Measurements from ENCODE around the gene SFXN1. TPM values are rescaled to one million over a fixed set of nuclear protein-coding genes. Genes with fewer than 3 reads are reported as not detected.

SFXN1 gene
- total RNA-seq, 1 donor from 2014 or later = 89.4 TPM

DNA sequence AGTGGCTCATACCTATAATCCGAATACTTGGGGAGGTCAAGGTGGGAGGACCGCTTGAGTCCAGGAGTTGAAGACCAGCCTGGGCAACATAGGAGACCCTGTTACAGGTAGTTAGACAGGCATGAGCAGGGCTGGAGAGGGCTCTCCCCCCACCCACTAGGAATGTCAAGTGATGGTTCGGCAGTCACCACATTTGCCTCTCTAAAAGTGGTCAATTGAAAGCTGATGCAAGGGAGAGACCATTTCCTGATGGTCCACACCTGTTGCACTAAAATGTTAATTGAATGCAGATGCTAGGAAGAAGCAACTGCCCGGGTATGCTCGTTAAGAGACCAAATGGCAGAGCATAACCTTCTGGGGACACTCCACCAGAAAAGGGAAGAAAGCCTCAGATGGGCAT is 82.7 kb downstream of the SFXN1 start:
- H3K27me3 ChIP-seq (ENCODE audit: insufficient read depth, low read length) = peaks cover 3% of the 10 kb centered on the region
- no peaks in the 10 kb centered on the region for H3K27me3 Mint-ChIP-seq (ENCODE audit: low read depth, unreplicated experiment)
- DNase-seq (ENCODE audit: low read depth) (no peak), FAIRE-seq (no peak)
- H4K20me1 ChIP-seq (ENCODE audit: insufficient read depth, low read length) = no peaks in the 10 kb centered on the region
- no peaks in the 10 kb centered on the region for H3K4me1 ChIP-seq (ENCODE audit: insufficient read depth, low read length)
- no peak overlapping the region for H3K4me2 ChIP-seq (ENCODE audit: low read length)
- peaks cover 5% of the 10 kb centered on the region for H3K4me1 Mint-ChIP-seq (ENCODE audit: low read depth, unreplicated experiment)
- no peaks in the 10 kb centered on the region for H3K9me3 Mint-ChIP-seq (ENCODE audit: unreplicated experiment)
- no peaks in the 10 kb centered on the region for H3K9me3 ChIP-seq (ENCODE audit: insufficient read depth, low read depth, low read length)
- TF ChIP-seq, protein P1, sequence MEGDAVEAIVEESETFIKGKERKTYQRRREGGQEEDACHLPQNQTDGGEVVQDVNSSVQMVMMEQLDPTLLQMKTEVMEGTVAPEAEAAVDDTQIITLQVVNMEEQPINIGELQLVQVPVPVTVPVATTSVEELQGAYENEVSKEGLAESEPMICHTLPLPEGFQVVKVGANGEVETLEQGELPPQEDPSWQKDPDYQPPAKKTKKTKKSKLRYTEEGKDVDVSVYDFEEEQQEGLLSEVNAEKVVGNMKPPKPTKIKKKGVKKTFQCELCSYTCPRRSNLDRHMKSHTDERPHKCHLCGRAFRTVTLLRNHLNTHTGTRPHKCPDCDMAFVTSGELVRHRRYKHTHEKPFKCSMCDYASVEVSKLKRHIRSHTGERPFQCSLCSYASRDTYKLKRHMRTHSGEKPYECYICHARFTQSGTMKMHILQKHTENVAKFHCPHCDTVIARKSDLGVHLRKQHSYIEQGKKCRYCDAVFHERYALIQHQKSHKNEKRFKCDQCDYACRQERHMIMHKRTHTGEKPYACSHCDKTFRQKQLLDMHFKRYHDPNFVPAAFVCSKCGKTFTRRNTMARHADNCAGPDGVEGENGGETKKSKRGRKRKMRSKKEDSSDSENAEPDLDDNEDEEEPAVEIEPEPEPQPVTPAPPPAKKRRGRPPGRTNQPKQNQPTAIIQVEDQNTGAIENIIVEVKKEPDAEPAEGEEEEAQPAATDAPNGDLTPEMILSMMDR (IDR thresholded peaks at IDR 0.05; ENCODE audit: insufficient read depth, low read depth, low read length) = no peak
- TF ChIP-seq EZH2 (IDR thresholded peaks at IDR 0.05; ENCODE audit: insufficient read depth, low read length) = no peak
- no peak overlapping the region for H3K9ac ChIP-seq (ENCODE audit: low read length)
- H2AFZ ChIP-seq (ENCODE audit: low read depth, low read length) = no peak overlapping the region
- H3K36me3 ChIP-seq (ENCODE audit: insufficient read depth, low read length) = no peaks in the 10 kb centered on the region
- H3K4me3 ChIP-seq (ENCODE audit: insufficient read depth, low read depth, low read length) = no peak overlapping the region
- H3K4me3 Mint-ChIP-seq (ENCODE audit: unreplicated experiment) = no peak overlapping the region
- H3K36me3 Mint-ChIP-seq (ENCODE audit: low read depth, unreplicated experiment) = no peaks in the 10 kb centered on the region
- H3K27ac ChIP-seq (ENCODE audit: low read depth, low read length) = no peak overlapping the region
- no peaks in the 10 kb centered on the region for H3K79me2 ChIP-seq (ENCODE audit: insufficient read depth, low read length)
- H3K27ac Mint-ChIP-seq (ENCODE audit: unreplicated experiment) = no peak overlapping the region

DNA sequence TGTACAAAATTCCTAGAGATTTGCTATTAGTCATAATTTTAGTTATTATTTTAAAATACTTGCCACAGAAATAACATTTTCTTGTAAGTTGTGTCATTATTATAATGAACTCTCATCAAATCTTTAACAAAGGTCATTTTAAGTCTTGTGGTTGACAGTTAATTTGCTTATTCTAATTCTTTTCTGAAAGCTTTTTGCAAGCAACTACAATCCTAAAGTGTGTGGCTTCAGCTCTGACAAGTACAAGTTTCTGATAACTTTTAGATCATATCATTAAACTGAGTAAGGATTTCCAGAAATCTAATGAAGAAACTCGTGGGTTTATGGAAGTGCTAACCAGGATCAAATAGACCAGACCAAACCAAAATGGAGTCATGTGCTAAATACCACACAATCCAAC is 86.4 kb downstream of the SFXN1 start:
- Mint-ChIP-seq H3K9me3 (ENCODE audit: unreplicated experiment) (no peaks in the 10 kb centered on the region), H3K4me1 (ENCODE audit: low read depth, unreplicated experiment) (no peaks in the 10 kb centered on the region), H3K36me3 (ENCODE audit: low read depth, unreplicated experiment) (no peaks in the 10 kb centered on the region), H3K27ac (ENCODE audit: unreplicated experiment) (no peak overlapping the region), H3K4me3 (ENCODE audit: unreplicated experiment) (no peak overlapping the region), H3K27me3 (ENCODE audit: low read depth, unreplicated experiment) (no peaks in the 10 kb centered on the region)
- H3K4me1 ChIP-seq (ENCODE audit: insufficient read depth, low read length) = no peaks in the 10 kb centered on the region
- FAIRE-seq = no peak
- no peak overlapping the region for H2AFZ ChIP-seq (ENCODE audit: low read depth, low read length)
- H3K27me3 ChIP-seq (ENCODE audit: insufficient read depth, low read length) = peaks cover 4% of the 10 kb centered on the region
- H3K36me3 ChIP-seq (ENCODE audit: insufficient read depth, low read length) = no peaks in the 10 kb centered on the region
- TF ChIP-seq, protein P1 (IDR thresholded peaks at IDR 0.05; ENCODE audit: insufficient read depth, low read depth, low read length) = no peak
- no peak for TF ChIP-seq EZH2 (IDR thresholded peaks at IDR 0.05; ENCODE audit: insufficient read depth, low read length)
- no peaks in the 10 kb centered on the region for H4K20me1 ChIP-seq (ENCODE audit: insufficient read depth, low read length)
- H3K27ac ChIP-seq (ENCODE audit: low read depth, low read length) = no peak overlapping the region
- no peak overlapping the region for H3K4me3 ChIP-seq (ENCODE audit: insufficient read depth, low read depth, low read length)
- no peaks in the 10 kb centered on the region for H3K79me2 ChIP-seq (ENCODE audit: insufficient read depth, low read length)
- DNase-seq (ENCODE audit: low read depth) = no peak
- H3K4me2 ChIP-seq (ENCODE audit: low read length) = no peak overlapping the region
- H3K9me3 ChIP-seq (ENCODE audit: insufficient read depth, low read depth, low read length) = no peaks in the 10 kb centered on the region
- H3K9ac ChIP-seq (ENCODE audit: low read length) = no peak overlapping the region

DNA sequence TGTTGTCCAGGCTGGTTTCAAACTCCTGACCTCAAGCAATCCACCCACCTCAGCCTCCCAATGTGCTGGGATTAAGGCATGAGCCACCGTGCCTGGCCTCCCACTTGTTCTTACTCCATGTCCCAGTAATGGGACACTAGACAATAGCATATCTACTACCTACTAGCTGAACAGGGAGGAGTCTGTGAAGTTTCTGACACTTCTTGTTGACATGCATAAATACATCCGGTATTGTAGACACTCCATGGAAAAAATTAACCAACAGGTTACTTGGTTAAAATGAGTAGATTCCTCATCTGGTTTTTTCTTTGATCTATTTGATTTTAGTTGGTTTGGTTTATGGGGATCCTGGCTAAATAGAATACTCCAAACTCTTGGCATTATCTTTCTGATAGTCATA is 88.3 kb downstream of the SFXN1 start:
- Mint-ChIP-seq H3K27ac (ENCODE audit: unreplicated experiment) (no peak overlapping the region), H3K9me3 (ENCODE audit: unreplicated experiment) (peaks cover 4% of the 10 kb centered on the region)

More for the DNA sequence above, 88.3 kb downstream of the SFXN1 start:
- FAIRE-seq (no peak), DNase-seq (ENCODE audit: low read depth) (no peak)
- H3K36me3 ChIP-seq (ENCODE audit: insufficient read depth, low read length) = no peaks in the 10 kb centered on the region
- no peaks in the 10 kb centered on the region for H4K20me1 ChIP-seq (ENCODE audit: insufficient read depth, low read length)
- H3K27me3 ChIP-seq (ENCODE audit: insufficient read depth, low read length) = peaks cover 4% of the 10 kb centered on the region
- no peak overlapping the region for H2AFZ ChIP-seq (ENCODE audit: low read depth, low read length)
- no peaks in the 10 kb centered on the region for H3K79me2 ChIP-seq (ENCODE audit: insufficient read depth, low read length)
- no peak overlapping the region for H3K9ac ChIP-seq (ENCODE audit: low read length)
- H3K4me3 ChIP-seq (ENCODE audit: insufficient read depth, low read depth, low read length) = no peak overlapping the region
- no peaks in the 10 kb centered on the region for H3K4me1 Mint-ChIP-seq (ENCODE audit: low read depth, unreplicated experiment)
- TF ChIP-seq EZH2 (IDR thresholded peaks at IDR 0.05; ENCODE audit: insufficient read depth, low read length) = no peak
- H3K4me2 ChIP-seq (ENCODE audit: low read length) = no peak overlapping the region
- no peaks in the 10 kb centered on the region for H3K27me3 Mint-ChIP-seq (ENCODE audit: low read depth, unreplicated experiment)
- no peak overlapping the region for H3K27ac ChIP-seq (ENCODE audit: low read depth, low read length)
- H3K4me1 ChIP-seq (ENCODE audit: insufficient read depth, low read length) = no peaks in the 10 kb centered on the region
- no peaks in the 10 kb centered on the region for H3K9me3 ChIP-seq (ENCODE audit: insufficient read depth, low read depth, low read length)
- no peak overlapping the region for H3K4me3 Mint-ChIP-seq (ENCODE audit: unreplicated experiment)
- no peaks in the 10 kb centered on the region for H3K36me3 Mint-ChIP-seq (ENCODE audit: low read depth, unreplicated experiment)
